HG02588 (cell line): ENCODE results near the gene PVRIG.
"Not testable (repeated sequence)": the region's sequence is repeated elsewhere in the genome, so short reads cannot be mapped to it uniquely, and the experiment has no call there.

ENCODE experiments used
- ATAC-seq: cut with Tn5 transposase; IDR thresholded peaks from one replicate; pipeline ENCODE4 v1.9.1; 2021; ENCODE audit warnings: mild to moderate bottlenecking, moderate library complexity; ENCODE audit not compliant: unreplicated experiment

Gene PVRIG

DNA sequence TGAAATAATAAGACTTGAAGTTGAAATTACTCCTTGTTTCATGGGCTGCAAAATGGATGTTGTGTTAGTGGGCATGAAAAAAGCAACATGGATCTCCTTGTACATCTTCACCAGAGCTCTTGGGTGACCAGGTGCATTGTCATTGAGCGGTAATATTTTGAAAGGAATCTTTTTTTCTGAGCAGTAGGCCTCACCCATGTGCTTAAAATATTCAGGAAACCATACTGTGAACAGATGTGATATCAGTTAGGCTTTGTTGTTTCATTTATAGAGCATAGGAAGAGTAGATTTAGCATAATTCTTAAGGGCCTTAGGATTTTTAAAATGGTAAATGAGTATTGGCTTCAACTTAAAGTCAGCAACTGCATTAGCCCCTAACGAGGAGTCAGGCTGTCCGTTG lies 26.8 kb upstream of the PVRIG start:
- no peak for ATAC-seq

- no peak for ATAC-seq
Measured at GRCh38 chr7:100195222-100195621, 24.5 kb upstream of the PVRIG start.

- not testable (repeated sequence) for ATAC-seq
Measured at GRCh38 chr7:100195901-100196322, 23.8 kb upstream of the PVRIG start.

GRCh38 chr7:100198266-100198665 lies 21.5 kb upstream of the PVRIG start:
- no peak for ATAC-seq

GRCh38 chr7:100200693-100201092 lies 19.1 kb upstream of the PVRIG start:
- no peak for ATAC-seq

GRCh38 chr7:100204454-100204853 lies 15.3 kb upstream of the PVRIG start:
- no peak for ATAC-seq

DNA sequence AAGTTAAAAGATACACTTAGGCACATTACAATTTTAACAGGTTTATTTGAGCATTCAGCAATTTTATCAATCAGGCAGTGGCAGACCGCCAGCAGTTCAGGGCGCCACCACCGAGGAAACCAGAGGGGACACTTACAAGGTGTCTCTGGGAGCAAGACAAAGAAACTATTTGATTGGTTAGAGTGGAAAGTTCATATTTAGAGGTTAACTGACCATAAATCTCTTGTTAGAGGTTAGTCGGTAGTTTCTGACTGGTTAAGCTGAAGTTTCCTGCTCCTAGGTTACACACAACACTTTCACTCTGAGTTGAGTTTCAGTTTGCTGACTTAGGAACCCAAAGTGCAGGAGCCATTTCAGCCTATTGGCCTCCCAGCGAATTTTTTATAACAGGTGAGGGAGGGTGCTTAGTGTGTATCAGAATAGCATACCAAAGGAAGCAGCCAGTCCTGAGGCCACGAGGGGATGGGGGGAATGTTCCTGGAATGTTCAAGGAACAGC lies 10.8 kb upstream of the PVRIG start:
- peak; percentile 64 for ATAC-seq

GRCh38 chr7:100209493-100209892 lies 10.3 kb upstream of the PVRIG start:
- ATAC-seq = no peak

GRCh38 chr7:100210805-100211204 lies 8.9 kb upstream of the PVRIG start:
- ATAC-seq = no peak

GRCh38 chr7:100211342-100211780 lies 8.4 kb upstream of the PVRIG start:
- peak; percentile 40 for ATAC-seq

DNA sequence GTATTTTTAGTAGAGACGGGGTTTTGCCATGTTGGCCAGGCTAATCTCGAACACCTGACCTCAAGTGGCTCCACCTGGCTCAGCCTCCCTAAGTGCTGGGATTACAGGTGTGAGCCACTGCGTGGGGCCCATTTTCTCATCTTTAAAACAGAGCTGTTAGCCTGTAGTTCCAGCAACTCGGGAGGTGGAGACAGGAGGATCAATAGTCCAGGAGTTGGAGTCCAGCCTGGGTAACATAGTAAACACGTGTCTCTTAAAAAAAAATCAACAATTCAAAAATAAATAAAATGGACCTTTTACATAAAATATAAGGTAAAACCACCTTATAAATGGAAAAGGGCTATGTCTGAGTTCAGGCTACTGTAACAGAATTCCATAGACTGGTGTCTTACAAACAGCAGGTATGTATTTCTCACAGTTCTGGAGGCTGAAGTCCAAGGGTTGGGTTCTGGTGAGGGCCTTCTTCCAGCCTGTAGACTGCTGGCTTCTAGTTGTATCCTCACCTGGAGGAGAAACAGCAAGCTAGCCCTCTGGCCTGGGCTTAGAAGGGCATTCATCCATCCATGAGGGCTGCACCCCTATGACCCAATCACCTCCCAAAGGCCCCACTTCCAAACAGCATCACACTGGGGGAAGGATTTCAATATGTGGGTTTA lies 7.0 kb upstream of the PVRIG start:
- ATAC-seq = no peak

- no peak for ATAC-seq
Measured at GRCh38 chr7:100213672-100214071, 6.1 kb upstream of the PVRIG start.

DNA sequence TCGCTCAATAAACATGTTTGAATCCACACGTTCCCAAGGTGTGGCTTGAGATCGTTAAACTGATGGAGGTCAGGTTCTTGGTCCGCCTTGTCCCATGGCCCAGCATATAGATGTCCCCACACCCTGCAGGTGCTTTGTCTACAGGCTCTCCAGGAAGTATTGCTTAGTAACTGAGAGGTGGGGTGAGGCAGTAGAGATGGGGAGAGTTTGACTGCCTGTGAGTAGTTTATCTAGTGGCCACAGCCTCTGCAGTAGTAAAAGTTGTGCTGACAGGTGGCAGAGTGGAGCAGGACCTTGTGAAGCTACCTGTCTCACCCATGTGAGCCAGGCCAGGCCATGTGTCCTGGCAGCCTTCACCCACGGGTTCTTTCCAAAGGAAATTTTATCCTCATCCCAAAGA lies 5.4 kb upstream of the PVRIG start:
- not testable (repeated sequence) for ATAC-seq

GRCh38 chr7:100215895-100216294 lies 3.9 kb upstream of the PVRIG start:
- ATAC-seq = no peak

GRCh38 chr7:100217934-100218333 lies 1.8 kb upstream of the PVRIG start:
- not testable (repeated sequence) for ATAC-seq

GRCh38 chr7:100219271-100219737 lies 445 bp upstream of the PVRIG start:
- ATAC-seq = no peak

- no peak for ATAC-seq
Measured at GRCh38 chr7:100220586-100221230, 959 bp downstream of the PVRIG start.

GRCh38 chr7:100221231-100221718 lies 1.5 kb downstream of the PVRIG start:
- peak; percentile 46 for ATAC-seq

DNA sequence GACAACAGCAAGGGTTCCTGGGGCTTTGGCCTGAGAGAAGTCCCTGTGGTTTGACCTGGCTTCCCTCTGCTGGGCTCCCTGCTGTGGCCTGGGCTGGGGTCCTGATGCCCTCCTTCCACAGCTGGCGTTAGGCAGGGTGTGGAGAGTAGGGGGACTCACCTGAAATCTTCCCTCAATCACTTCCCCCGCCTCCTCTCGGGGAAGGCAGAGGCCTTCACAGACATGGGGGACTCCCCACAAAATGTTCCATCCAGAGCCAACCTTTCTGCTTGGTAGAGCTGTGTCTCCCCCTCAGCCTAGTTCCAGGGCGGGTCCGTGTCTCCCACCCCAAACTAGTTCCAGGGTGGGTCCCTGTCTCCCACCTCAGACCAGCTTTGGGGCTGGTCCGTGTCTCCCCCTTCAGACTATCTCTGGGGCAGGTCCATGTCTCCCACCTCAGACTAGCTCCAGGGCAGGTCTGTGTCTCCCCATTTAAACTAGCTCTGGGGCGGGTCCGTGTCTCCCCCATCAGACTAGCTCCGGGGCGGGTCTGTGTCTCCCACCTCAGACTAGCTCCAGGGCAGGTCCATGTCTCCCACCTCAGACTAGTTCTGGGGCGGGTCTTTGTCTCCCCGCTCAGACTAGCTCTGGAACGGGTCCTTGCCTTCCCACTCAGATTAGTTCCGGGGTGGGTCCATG lies 2.2 kb downstream of the PVRIG start:
- ATAC-seq = no peak

GRCh38 chr7:100222445-100223132 lies 2.8 kb downstream of the PVRIG start:
- ATAC-seq = no peak

- ATAC-seq = not testable (repeated sequence)
Measured at GRCh38 chr7:100223376-100223927, 3.7 kb downstream of the PVRIG start.
